DND-41 (cell line): ENCODE measurements around the gene BCAS3.

Experiments
- CTCF ChIP-seq: IDR thresholded peaks from 2 replicates; pipeline ENCODE4 v1.5.1; 2012; ENCODE audit warnings: borderline replicate concordance, low read length, moderate library complexity, mild to moderate bottlenecking; ENCODE audit not compliant: poor library complexity, severe bottlenecking; ENCODE audit errors: extremely low read depth
- EZH2 ChIP-seq: IDR thresholded peaks from 3 replicates; pipeline ENCODE4 v1.6.1; 2012; ENCODE audit warnings: borderline replicate concordance, low read depth, mild to moderate bottlenecking, moderate library complexity, low read length, inconsistent platforms; ENCODE audit not compliant: severe bottlenecking

DNA sequence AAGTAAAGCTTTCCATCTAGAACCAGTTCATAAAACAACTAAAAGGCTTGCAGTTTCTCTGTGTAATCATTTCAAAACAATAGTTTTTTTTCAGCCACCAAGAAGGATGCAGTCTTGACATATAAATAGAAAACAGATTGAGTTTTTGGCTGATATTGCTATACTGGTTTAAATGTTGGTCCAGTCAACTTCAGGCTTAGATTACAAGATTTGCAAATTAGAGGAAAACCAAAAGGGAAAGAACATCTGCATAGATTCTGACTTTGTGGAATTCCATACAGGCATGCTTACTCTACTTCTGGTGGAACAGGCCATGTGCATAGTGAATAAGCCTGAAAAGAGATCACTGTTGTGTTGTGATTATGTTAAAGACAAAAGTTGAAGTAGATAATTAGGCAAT lies 150.3 kb downstream of the BCAS3 start:
- no peak for TF ChIP-seq CTCF
- no peak for TF ChIP-seq EZH2
